ENCODE data around the gene UGGT1.

GRCh38 chr2:128169497-128169896 is 78.5 kb downstream of the UGGT1 start:
- TF ChIP-seq CTCF (IDR thresholded peaks at IDR 0.05 in 8 of 11, conservative IDR thresholded peaks at IDR 0.05 in 3 of 11) (no peak), POLR2AphosphoS5 (IDR thresholded peaks at IDR 0.05) (no peak), POLR2A (IDR thresholded peaks at IDR 0.05) (no peak)

All from spleen (tissue), 7 donors.